WTC11 (cell line): ENCODE results near the gene TSSK2. TPM values are rescaled to one million over a fixed set of nuclear protein-coding genes. Genes with fewer than 3 reads are reported as not detected.

Experiments
- ATAC-seq: fragments of 200-7000 bp; cut with Tn5 transposase; 2 replicates; pipeline ENCODE4 v1.10.0; 2021; ENCODE audit warnings: mild to moderate bottlenecking, moderate library complexity
- CTCF ChIA-PET: fragments of 300-600 bp; sonication (Branson Sonifier 250); formaldehyde crosslinking; loops from one replicate; lab custom pipeline; 2021; ENCODE audit warnings: antibody characterized with exemption; lab: Charles Lee
- POLR2A ChIA-PET: fragments of 350-600 bp; sonication (Branson Sonifier 250); formaldehyde crosslinking; loops from one replicate; lab custom pipeline; 2021; ENCODE audit warnings: antibody characterized with exemption; lab: Charles Lee
- DNase-seq: peaks from one replicate; pipeline ENCODE4 v3.0.0; 2021; ENCODE audit warnings: low spot score
- H3K27ac Mint-ChIP-seq: 2 replicates; pipeline ENCODE4 v1.8.0; 2021; ENCODE audit warnings: mixed read lengths
- H3K27me3 Mint-ChIP-seq: 2 replicates; pipeline ENCODE4 v1.8.0; 2021; ENCODE audit warnings: low read depth, mild to moderate bottlenecking, moderate library complexity, mixed read lengths
- H3K36me3 Mint-ChIP-seq: 2 replicates; pipeline ENCODE4 v1.8.0; 2021; ENCODE audit warnings: mixed read lengths
- H3K4me1 Mint-ChIP-seq: 2 replicates; pipeline ENCODE4 v1.8.0; 2022; ENCODE audit warnings: mixed read lengths
- H3K4me3 Mint-ChIP-seq: 2 replicates; pipeline ENCODE4 v1.8.0; 2021; ENCODE audit warnings: mild to moderate bottlenecking, moderate library complexity, mixed read lengths
- H3K9me3 Mint-ChIP-seq: 2 replicates; pipeline ENCODE4 v1.8.0; 2021; ENCODE audit warnings: mixed read lengths
- AR ChIP-seq: fragments of 250-450 bp; sonication (Bioruptor Pico); IDR thresholded peaks from 2 replicates; pipeline ENCODE4 v1.9.0; 2021; ENCODE audit warnings: mild to moderate bottlenecking
- ATF3 ChIP-seq: sonication (generic); formaldehyde crosslinking; conservative IDR thresholded peaks from 2 replicates; pipeline ENCODE4 v1.8.1; 2022; ENCODE audit warnings: mild to moderate bottlenecking, missing genetic modification reagents
- CREM ChIP-seq: sonication (generic); formaldehyde crosslinking; IDR thresholded peaks from 2 replicates; pipeline ENCODE4 v1.8.1; 2022; ENCODE audit warnings: mild to moderate bottlenecking, missing genetic modification reagents, moderate library complexity
- ELF4 ChIP-seq: sonication (generic); formaldehyde crosslinking; IDR thresholded peaks from 2 replicates; pipeline ENCODE4 v1.8.1; 2022; ENCODE audit warnings: low read depth, mild to moderate bottlenecking, moderate library complexity, missing genetic modification reagents
- ERG ChIP-seq: fragments of 250-450 bp; sonication (Bioruptor Pico); IDR thresholded peaks from 2 replicates; pipeline ENCODE4 v1.8.0; 2021; ENCODE audit warnings: mild to moderate bottlenecking
- ESRRA ChIP-seq: sonication (generic); formaldehyde crosslinking; IDR thresholded peaks from 2 replicates; pipeline ENCODE4 v1.8.1; 2022; ENCODE audit warnings: mild to moderate bottlenecking, missing genetic modification reagents, borderline replicate concordance
- FOXJ3 ChIP-seq: sonication (generic); formaldehyde crosslinking; IDR thresholded peaks from 2 replicates; pipeline ENCODE4 v1.9.0; 2021; ENCODE audit warnings: missing genetic modification reagents, mild to moderate bottlenecking, borderline replicate concordance
- FOXP1 ChIP-seq: sonication (generic); formaldehyde crosslinking; IDR thresholded peaks from 2 replicates; pipeline ENCODE4 v1.8.0; 2022; ENCODE audit warnings: missing genetic modification reagents, mild to moderate bottlenecking, moderate library complexity, borderline replicate concordance
- NFATC4 ChIP-seq: fragments of 250-450 bp; sonication (Bioruptor Pico); IDR thresholded peaks from 2 replicates; pipeline ENCODE4 v1.9.0; 2021; ENCODE audit warnings: mild to moderate bottlenecking
- NFYB ChIP-seq: sonication (generic); formaldehyde crosslinking; conservative IDR thresholded peaks from 2 replicates; pipeline ENCODE4 v1.8.0; 2022; ENCODE audit warnings: low read depth, missing genetic modification reagents
- OVOL2 ChIP-seq: fragments of 250-450 bp; sonication (Bioruptor Pico); IDR thresholded peaks from 2 replicates; pipeline ENCODE4 v1.9.0; 2021; ENCODE audit warnings: mild to moderate bottlenecking, borderline replicate concordance
- SMAD3 ChIP-seq: sonication (generic); formaldehyde crosslinking; IDR thresholded peaks from 2 replicates; pipeline ENCODE4 v1.8.0; 2022; ENCODE audit warnings: missing genetic modification reagents, mild to moderate bottlenecking, borderline replicate concordance
- SMAD4 ChIP-seq: sonication (generic); formaldehyde crosslinking; IDR thresholded peaks from 2 replicates; pipeline ENCODE4 v1.8.0; 2022; ENCODE audit warnings: mild to moderate bottlenecking, missing genetic modification reagents
- SP1 ChIP-seq: sonication (generic); formaldehyde crosslinking; conservative IDR thresholded peaks from 2 replicates; pipeline ENCODE4 v1.8.1; 2022; ENCODE audit warnings: missing genetic modification reagents
- TCF7 ChIP-seq: sonication (generic); formaldehyde crosslinking; IDR thresholded peaks from 2 replicates; pipeline ENCODE4 v1.8.0; 2022; ENCODE audit warnings: mild to moderate bottlenecking, low read depth, missing genetic modification reagents, moderate library complexity
- TEAD4 ChIP-seq: sonication (generic); formaldehyde crosslinking; IDR thresholded peaks from 2 replicates; pipeline ENCODE4 v1.8.0; 2022; ENCODE audit warnings: mild to moderate bottlenecking, missing genetic modification reagents
- TP53 ChIP-seq: sonication (generic); formaldehyde crosslinking; IDR thresholded peaks from 2 replicates; pipeline ENCODE4 v1.8.1; 2023; ENCODE audit warnings: mild to moderate bottlenecking, missing genetic modification reagents
- USF2 ChIP-seq: sonication (generic); formaldehyde crosslinking; IDR thresholded peaks from 2 replicates; pipeline ENCODE4 v1.8.1; 2023; ENCODE audit warnings: mild to moderate bottlenecking, missing genetic modification reagents, moderate library complexity
- ZBTB21 ChIP-seq: sonication (generic); formaldehyde crosslinking; IDR thresholded peaks from 2 replicates; pipeline ENCODE4 v1.8.1; 2023; ENCODE audit warnings: mild to moderate bottlenecking, missing genetic modification reagents, borderline replicate concordance
- ZMAT4 ChIP-seq: fragments of 250-450 bp; sonication (Bioruptor Pico); IDR thresholded peaks from 2 replicates; pipeline ENCODE4 v1.9.0; 2021; ENCODE audit warnings: mild to moderate bottlenecking
- ZNF121 ChIP-seq: sonication (generic); formaldehyde crosslinking; IDR thresholded peaks from 2 replicates; pipeline ENCODE4 v1.8.0; 2023; ENCODE audit warnings: missing genetic modification reagents
- ZNF232 ChIP-seq: sonication (generic); formaldehyde crosslinking; IDR thresholded peaks from 2 replicates; pipeline ENCODE4 v1.8.0; 2022; ENCODE audit warnings: mild to moderate bottlenecking, missing genetic modification reagents
- ZNF423 ChIP-seq: fragments of 250-450 bp; sonication (Bioruptor Pico); IDR thresholded peaks from 2 replicates; pipeline ENCODE4 v2.1.2; 2022; ENCODE audit warnings: mild to moderate bottlenecking, moderate library complexity
- ZNF425 ChIP-seq: fragments of 250-450 bp; sonication (Bioruptor Pico); conservative IDR thresholded peaks from 2 replicates; pipeline ENCODE4 v1.9.0; 2021; ENCODE audit warnings: mild to moderate bottlenecking
- ZNF512 ChIP-seq: sonication (generic); formaldehyde crosslinking; IDR thresholded peaks from 2 replicates; pipeline ENCODE4 v1.8.1; 2022; ENCODE audit warnings: missing genetic modification reagents, borderline replicate concordance
- total RNA-seq: library from RNA; stranded (reverse); gene quantifications from 3 replicates; pipeline ENCODE4 v1.2.3, GENCODE V29; 2021

TSSK2 gene
- total RNA-seq, 1 experiment from 2014 or later, result not detected

GRCh38 chr22:19115628-19116027, 15.5 kb upstream of the TSSK2 start:
- H3K4me1 Mint-ChIP-seq, result peaks cover 24% of the 10 kb centered on the region
- POLR2A ChIA-PET, result no interaction called here
- no peak for DNase-seq
- no peak for TF ChIP-seq TP53
- TF ChIP-seq TEAD4, result no peak
- no peak for TF ChIP-seq SMAD3 (CRISPR knock-in tag)
- TF ChIP-seq ATF3 (CRISPR knock-in tag), result no peak
- no peak for TF ChIP-seq FOXP1
- TF ChIP-seq ZBTB21, result no peak
- no peak for TF ChIP-seq CREM
- TF ChIP-seq AR (CRISPR knock-in tag), result no peak
- no peak for TF ChIP-seq ZNF512 (CRISPR knock-in tag)
- no peak for TF ChIP-seq SMAD4 (CRISPR knock-in tag)
- no peak for TF ChIP-seq OVOL2
- TF ChIP-seq SP1 (CRISPR knock-in tag), result no peak
- no peak for TF ChIP-seq ZMAT4 (CRISPR knock-in tag)
- no peak for TF ChIP-seq FOXJ3 (CRISPR knock-in tag)
- no peak for TF ChIP-seq USF2 (CRISPR knock-in tag)
- no peak for TF ChIP-seq ZNF423 (CRISPR knock-in tag)
- no peak for TF ChIP-seq ESRRA
- no peak overlapping the region for H3K4me3 Mint-ChIP-seq
- H3K36me3 Mint-ChIP-seq, result peaks cover 3% of the 10 kb centered on the region; the same call in 1 of the 2 replicates
- H3K27me3 Mint-ChIP-seq, result no peaks in the 10 kb centered on the region
- CTCF ChIA-PET, result interaction anchor here (0.8 to 2.1 kb wide), 4 partner anchors 29 to 514 kb away, joined by 3 to 6 read pairs (median 4); partner anchors contain the start of genes ESS2 and SLC25A1
- H3K27ac Mint-ChIP-seq, result peak overlapping the region; percentile 13
- peak; percentile 43; the same call in 1 of the 2 replicates for ATAC-seq
- no peaks in the 10 kb centered on the region for H3K9me3 Mint-ChIP-seq

GRCh38 chr22:19117111-19117512, 14.0 kb upstream of the TSSK2 start:
- CTCF ChIA-PET, result interaction anchor here (1.5 kb wide), 1 partner anchor 43 kb away, joined by 4 read pairs; no protein-coding TSS in a partner anchor
- Mint-ChIP-seq H3K4me1 (peaks cover 23% of the 10 kb centered on the region), H3K4me3 (no peak overlapping the region), H3K27me3 (no peaks in the 10 kb centered on the region), H3K36me3 (peaks cover 3% of the 10 kb centered on the region; the same call in 1 of the 2 replicates), H3K9me3 (no peaks in the 10 kb centered on the region), H3K27ac (peak overlapping the region; percentile 24; the same call in 1 of the 2 replicates)
- POLR2A ChIA-PET, result no interaction called here
- DNase-seq (no peak), ATAC-seq (no peak)
- TF ChIP-seq ZNF121 (CRISPR knock-in tag), result no peak
- no peak for TF ChIP-seq ZMAT4 (CRISPR knock-in tag)
- TF ChIP-seq NFYB (CRISPR knock-in tag), result no peak
- TF ChIP-seq ELF4 (CRISPR knock-in tag), result no peak
- TF ChIP-seq ZNF512 (CRISPR knock-in tag), result no peak
- no peak for TF ChIP-seq NFATC4
- no peak for TF ChIP-seq ZNF232 (CRISPR knock-in tag)
- TF ChIP-seq TCF7 (CRISPR knock-in tag), result no peak
- TF ChIP-seq ZNF425, result no peak
- no peak for TF ChIP-seq ERG (CRISPR knock-in tag)
- TF ChIP-seq FOXJ3 (CRISPR knock-in tag), result no peak
